Mucosa of descending colon (tissue), 3 donors: Measurements from ENCODE around the gene ATP4B. TPM values are rescaled to one million over a fixed set of nuclear protein-coding genes. Genes with fewer than 3 reads are reported as not detected.
A peak's percentile ranks its signal among the peaks of the same experiment; 100 is the strongest.

ENCODE experiments used
- ATAC-seq: fragments of 200-7000 bp; cut with Tn5 transposase; one replicate; pipeline ENCODE4 v1.9.1; 2020; ENCODE audit warnings: mild to moderate bottlenecking, moderate library complexity
- DNase-seq, 3 donors: peaks; one replicate each; pipeline ENCODE4 v3.0.0-alpha.2; 2020
- H3K36me3 ChIP-seq: fragments of 200-600 bp; one replicate; pipeline ENCODE4 v1.8.0; 2021; ENCODE audit warnings: low read depth, mild to moderate bottlenecking
- H3K4me1 ChIP-seq: fragments of 200-600 bp; one replicate; pipeline ENCODE4 v1.8.0; 2021; ENCODE audit warnings: low read depth, mild to moderate bottlenecking
- H3K4me3 ChIP-seq: fragments of 200-600 bp; one replicate; pipeline ENCODE4 v1.8.0; 2021; ENCODE audit warnings: mild to moderate bottlenecking
- H3K9me3 ChIP-seq: fragments of 200-600 bp; one replicate; pipeline ENCODE4 v1.8.0; 2021; ENCODE audit warnings: mild to moderate bottlenecking
- intact Hi-C, 2 donors: fragments of 100-400 bp; cut with DNase I in 1 of 2; cut with micrococcal nuclease in 1 of 2; formaldehyde crosslinking; loops; one replicate each; pipeline versions ENCODE4 v1.11.0 to v1.11.1; 2022; cut with DNase I, micrococcal nuclease
- total RNA-seq, 3 donors: library from RNA; stranded (reverse); fragmentation: NEBNext Ultra II Directional in 2 of 3; extraction: Animal tissue kit (Norgen Biotek cat#: 25700) in 2 of 3; gene quantifications; one replicate each; pipeline versions ENCODE4 v1.2.1 to v1.2.4, GENCODE V29; 2021 to 2023
- TF ChIP-seq, protein P1 (sequence below): fragments of 200-600 bp; IDR thresholded peaks from one replicate; pipeline ENCODE4 v1.8.0; 2022; ENCODE audit warnings: antibody characterized with exemption, mild to moderate bottlenecking
- donor health status: DM: no; HTN: no; CAD: no; lungs with moderate emphysema.
- donor health status: DM: no; HTN: no; CAD: no.
- donor health status: DM: no; HTN: yes; CAD: no.

ATP4B gene
- total RNA-seq, 3 donors from 2014 or later, result 0.19 TPM; not detected in 2

DNA sequence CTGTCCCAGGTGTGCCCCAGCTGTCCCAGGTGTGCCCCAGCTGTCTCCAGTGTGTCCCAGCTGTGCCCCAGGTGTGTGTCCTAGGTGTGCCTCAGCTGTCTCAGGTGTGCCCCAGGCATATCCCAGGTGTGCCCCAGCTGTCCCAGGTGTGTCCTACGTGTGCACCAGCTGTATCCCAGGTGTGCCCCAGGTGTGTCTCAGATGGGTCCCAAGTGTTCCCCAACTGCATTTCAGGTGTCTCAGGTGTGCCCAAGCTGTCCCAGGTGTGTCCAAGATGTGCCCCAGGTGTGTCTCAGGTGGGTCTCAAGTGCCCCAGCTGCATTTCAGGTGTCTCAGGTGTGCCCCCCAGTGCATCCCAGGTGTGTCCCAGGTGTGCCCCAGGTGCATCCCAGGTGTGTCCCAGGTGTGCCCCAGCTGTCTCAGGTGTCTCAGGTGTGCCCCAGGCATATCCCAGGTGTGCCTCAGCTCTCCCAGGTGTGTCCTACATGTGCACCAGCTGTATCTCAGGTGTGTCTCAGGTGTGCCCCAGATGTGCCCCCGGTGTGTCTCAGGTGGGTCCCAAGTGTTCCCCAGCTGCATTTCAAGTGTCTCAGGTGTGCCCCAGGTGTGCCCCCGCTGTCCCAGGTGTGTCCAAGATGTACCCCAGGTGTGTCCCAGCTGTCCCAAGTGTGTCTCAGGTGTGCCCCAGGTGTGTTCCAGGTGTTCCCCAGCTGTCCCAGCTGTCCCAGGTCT, 7.8 kb upstream of the ATP4B start:
- Histone ChIP-seq H3K4me1 (no peaks in the 10 kb centered on the region), H3K4me3 (no peak overlapping the region), H3K9me3 (no peaks in the 10 kb centered on the region), H3K36me3 (no peaks in the 10 kb centered on the region)
- intact Hi-C loops, result no loop called here
- TF ChIP-seq, protein P1, sequence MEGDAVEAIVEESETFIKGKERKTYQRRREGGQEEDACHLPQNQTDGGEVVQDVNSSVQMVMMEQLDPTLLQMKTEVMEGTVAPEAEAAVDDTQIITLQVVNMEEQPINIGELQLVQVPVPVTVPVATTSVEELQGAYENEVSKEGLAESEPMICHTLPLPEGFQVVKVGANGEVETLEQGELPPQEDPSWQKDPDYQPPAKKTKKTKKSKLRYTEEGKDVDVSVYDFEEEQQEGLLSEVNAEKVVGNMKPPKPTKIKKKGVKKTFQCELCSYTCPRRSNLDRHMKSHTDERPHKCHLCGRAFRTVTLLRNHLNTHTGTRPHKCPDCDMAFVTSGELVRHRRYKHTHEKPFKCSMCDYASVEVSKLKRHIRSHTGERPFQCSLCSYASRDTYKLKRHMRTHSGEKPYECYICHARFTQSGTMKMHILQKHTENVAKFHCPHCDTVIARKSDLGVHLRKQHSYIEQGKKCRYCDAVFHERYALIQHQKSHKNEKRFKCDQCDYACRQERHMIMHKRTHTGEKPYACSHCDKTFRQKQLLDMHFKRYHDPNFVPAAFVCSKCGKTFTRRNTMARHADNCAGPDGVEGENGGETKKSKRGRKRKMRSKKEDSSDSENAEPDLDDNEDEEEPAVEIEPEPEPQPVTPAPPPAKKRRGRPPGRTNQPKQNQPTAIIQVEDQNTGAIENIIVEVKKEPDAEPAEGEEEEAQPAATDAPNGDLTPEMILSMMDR, result no peak
- DNase-seq (peak in 2 of 3 donors; percentile 25 to 29), ATAC-seq (no peak)

DNA sequence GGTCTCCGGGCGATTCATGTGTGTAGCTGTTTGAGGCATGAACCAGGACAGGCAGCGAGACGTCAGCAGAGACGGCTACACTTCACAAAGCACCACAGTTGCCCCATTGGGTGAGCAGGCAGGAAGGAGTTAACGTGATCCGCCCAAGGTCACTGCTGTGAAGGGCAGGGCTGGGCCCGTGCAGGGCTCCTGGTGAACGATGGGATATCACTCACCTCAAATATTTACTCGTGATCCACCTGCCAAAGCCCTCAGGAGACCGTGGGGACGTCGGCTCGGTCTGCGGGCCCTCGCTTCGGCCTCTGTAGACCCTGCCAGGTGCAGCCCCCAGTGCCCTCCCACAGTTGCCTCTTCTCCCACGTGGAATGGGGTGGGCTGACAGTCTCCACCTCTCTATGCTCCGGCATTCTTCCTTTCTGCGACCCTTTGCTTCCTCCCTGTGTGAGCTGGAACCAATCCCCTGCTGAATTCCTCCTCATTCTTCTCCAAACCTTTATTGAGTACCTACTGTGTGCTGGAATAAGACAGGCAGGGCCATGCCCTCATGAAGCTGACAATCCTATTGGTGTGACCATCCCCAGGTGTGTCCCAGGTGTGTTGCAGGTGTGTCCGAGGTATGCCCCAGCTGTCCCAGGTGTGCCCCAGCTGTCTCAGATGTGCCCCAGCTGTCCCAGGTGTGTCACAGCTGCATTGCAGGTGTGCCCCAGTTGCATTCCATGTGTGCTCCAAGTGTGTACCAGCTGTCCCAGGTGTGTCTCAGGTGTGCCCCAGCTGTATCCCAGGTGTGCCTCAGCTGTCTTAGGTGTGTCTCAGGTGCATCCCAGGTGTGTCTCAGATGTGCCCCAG, 7.0 kb upstream of the ATP4B start:
- DNase-seq (peak; percentile 27 to 54 (median 42)), ATAC-seq (peak; percentile 61)
- H3K36me3 ChIP-seq, result no peaks in the 10 kb centered on the region
- intact Hi-C loops, result no loop called here
- TF ChIP-seq, protein P1, result no peak
- H3K4me1 ChIP-seq, result no peaks in the 10 kb centered on the region
- no peak overlapping the region for H3K4me3 ChIP-seq
- H3K9me3 ChIP-seq, result no peaks in the 10 kb centered on the region

DNA sequence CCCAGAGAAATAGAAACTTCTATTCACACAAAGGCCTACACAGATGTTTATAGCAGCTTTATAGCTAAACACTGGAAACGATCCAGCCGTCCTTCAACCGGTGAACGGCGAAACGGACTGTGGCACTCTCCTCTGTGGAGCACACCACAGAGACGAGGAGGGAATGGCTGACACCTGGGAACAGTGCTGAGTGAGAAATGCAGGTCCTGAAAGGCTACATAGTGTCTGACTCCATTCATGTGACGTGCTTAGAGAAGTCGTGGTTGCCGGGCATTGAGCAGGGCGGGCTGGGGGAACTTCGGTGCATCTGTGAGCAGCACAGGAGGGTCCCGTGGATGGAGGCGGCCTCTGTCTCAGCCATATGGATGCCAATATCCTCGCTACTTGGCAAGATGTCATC, 5.9 kb upstream of the ATP4B start:
- peak; percentile 80 for ATAC-seq
- peak; percentile 31 to 59 (median 36) for DNase-seq
- intact Hi-C loops, result no loop called here

DNA sequence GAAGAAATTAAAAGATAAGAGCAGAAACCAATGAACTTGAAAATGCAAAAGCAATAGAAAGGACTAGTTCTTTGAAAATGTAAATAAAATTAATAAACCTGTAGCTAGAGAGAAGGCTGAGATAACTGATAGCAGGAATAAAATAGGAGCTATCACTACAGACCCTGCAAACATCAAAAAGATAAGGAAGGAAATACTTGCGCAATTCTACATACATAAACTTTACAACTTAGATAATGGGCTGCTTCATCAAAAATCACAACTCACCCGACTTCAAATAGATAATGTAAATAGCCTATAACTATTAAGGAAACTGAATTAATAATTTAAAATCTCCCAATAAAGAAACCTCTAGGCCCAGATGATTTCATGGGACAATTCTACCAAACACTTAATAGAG, 3.5 kb upstream of the ATP4B start:
- ATAC-seq (no peak), DNase-seq (no peak)
- H3K9me3 ChIP-seq, result no peaks in the 10 kb centered on the region
- TF ChIP-seq, protein P1, result no peak
- H3K4me1 ChIP-seq, result peaks cover 3% of the 10 kb centered on the region
- H3K36me3 ChIP-seq, result no peaks in the 10 kb centered on the region
- intact Hi-C loops, result no loop called here
- no peak overlapping the region for H3K4me3 ChIP-seq

More for the DNA sequence above, 5.9 kb upstream of the ATP4B start:
- H3K4me1 ChIP-seq, result no peaks in the 10 kb centered on the region
- no peaks in the 10 kb centered on the region for H3K9me3 ChIP-seq
- H3K36me3 ChIP-seq, result no peaks in the 10 kb centered on the region
- H3K4me3 ChIP-seq, result no peak overlapping the region
- TF ChIP-seq, protein P1, result no peak

DNA sequence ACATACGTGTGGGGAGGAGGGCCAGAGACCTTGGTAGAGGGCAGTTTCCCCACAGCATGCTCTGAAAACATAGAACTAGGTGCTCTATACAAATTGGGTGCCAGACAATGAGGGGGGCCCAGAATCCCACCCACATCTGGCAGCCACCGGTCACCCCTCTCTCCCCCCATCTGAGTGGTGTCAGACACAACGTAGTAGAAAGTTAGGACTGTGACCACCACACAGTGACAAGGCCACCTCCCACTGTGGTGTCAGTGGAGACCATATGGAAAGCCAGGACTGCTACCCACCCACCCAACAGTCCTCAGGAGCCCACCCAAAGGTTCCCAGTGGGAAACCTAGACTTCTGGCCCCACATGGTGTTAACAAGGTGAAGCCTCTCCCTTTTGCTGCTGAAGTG, 2.1 kb upstream of the ATP4B start:
- no peaks in the 10 kb centered on the region for H3K9me3 ChIP-seq
- H3K4me3 ChIP-seq, result no peak overlapping the region
- H3K36me3 ChIP-seq, result no peaks in the 10 kb centered on the region
- peaks cover 3% of the 10 kb centered on the region for H3K4me1 ChIP-seq
- DNase-seq, result no peak
- ATAC-seq, result no peak
- TF ChIP-seq, protein P1, result no peak
- intact Hi-C loops, result no loop called here
